OCI-LY1 (cell line): ENCODE data around the gene ARL8A.

Source experiments
- H2AFZ ChIP-seq: fragments of 200-600 bp; sonication (generic), shearing (Covaris generic); 2 replicates; pipeline ENCODE4 v1.6.0; 2014; ENCODE audit warnings: antibody characterized with exemption, mild to moderate bottlenecking, low read length
- H3F3A ChIP-seq: fragments of 200-600 bp; sonication (generic), shearing (Covaris generic); 2 replicates; pipeline ENCODE4 v1.6.0; 2014; ENCODE audit warnings: mild to moderate bottlenecking, antibody characterized with exemption, low read length, moderate library complexity; ENCODE audit not compliant: insufficient read depth
- H3K27ac ChIP-seq: fragments of 200-600 bp; sonication (generic); 2 replicates; pipeline ENCODE4 v1.5.1; 2014; ENCODE audit warnings: low read length, mixed run types, mild to moderate bottlenecking, low read depth; ENCODE audit not compliant: poor library complexity, severe bottlenecking
- H3K27me3 ChIP-seq: fragments of 200-600 bp; sonication (generic); 2 replicates; pipeline ENCODE4 v1.6.0; 2014; ENCODE audit warnings: antibody characterized with exemption, mild to moderate bottlenecking, low read length, moderate library complexity; ENCODE audit not compliant: insufficient read depth
- H3K36me3 ChIP-seq: fragments of 200-600 bp; sonication (generic); 2 replicates; pipeline ENCODE4 v1.6.1; 2014; ENCODE audit warnings: mild to moderate bottlenecking, antibody characterized with exemption, low read length, moderate library complexity, mixed read lengths; ENCODE audit not compliant: insufficient read depth
- H3K4me1 ChIP-seq: fragments of 200-600 bp; sonication (generic); 2 replicates; pipeline ENCODE4 v1.5.1; 2014; ENCODE audit warnings: mild to moderate bottlenecking, low read length, moderate library complexity; ENCODE audit not compliant: insufficient read depth, severe bottlenecking
- H3K4me2 ChIP-seq: fragments of 200-600 bp; sonication (generic), shearing (Covaris generic); 2 replicates; pipeline ENCODE4 v1.6.1; 2014; ENCODE audit warnings: low read length
- H3K4me3 ChIP-seq: fragments of 200-600 bp; sonication (generic); 2 replicates; pipeline ENCODE4 v1.5.1; 2014; ENCODE audit warnings: low read length, low read depth, mild to moderate bottlenecking, mixed read lengths; ENCODE audit not compliant: poor library complexity, severe bottlenecking
- H3K79me2 ChIP-seq: fragments of 200-600 bp; shearing (Covaris generic); 2 replicates; pipeline ENCODE4 v1.6.1; 2016; ENCODE audit warnings: mixed run types, low read length, mixed read lengths; ENCODE audit not compliant: insufficient read depth
- H3K9ac ChIP-seq: fragments of 200-600 bp; sonication (generic), shearing (Covaris generic); 2 replicates; pipeline ENCODE4 v1.6.1; 2014; ENCODE audit warnings: mild to moderate bottlenecking, low read length, mixed read lengths
- H3K9me2 ChIP-seq: fragments of 200-600 bp; sonication (generic), shearing (Covaris generic); 2 replicates; pipeline ENCODE4 v1.6.1; 2014; ENCODE audit warnings: low read depth, mild to moderate bottlenecking, low read length, mixed read lengths
- H3K9me3 ChIP-seq: fragments of 200-600 bp; shearing (Covaris generic); 2 replicates; pipeline ENCODE4 v1.6.1; 2014; ENCODE audit warnings: low read length, mixed read lengths
- H4K20me1 ChIP-seq: fragments of 200-600 bp; sonication (generic), shearing (Covaris generic); 2 replicates; pipeline ENCODE4 v1.6.0; 2016; ENCODE audit warnings: mild to moderate bottlenecking, low read length; ENCODE audit not compliant: insufficient read depth
- EZH2 ChIP-seq: fragments of 200-600 bp; sonication (generic), shearing (Covaris generic); IDR thresholded peaks from 2 replicates; pipeline ENCODE4 v1.8.0; 2017; ENCODE audit warnings: borderline replicate concordance, mixed run types, mild to moderate bottlenecking, antibody characterized with exemption, low read length, moderate library complexity, mixed read lengths
- TF ChIP-seq, protein P1 (sequence below): fragments of 200-600 bp; sonication (generic), shearing (Covaris generic); IDR thresholded peaks from 2 replicates; pipeline ENCODE4 v1.5.1; 2017; ENCODE audit warnings: mild to moderate bottlenecking, antibody characterized with exemption, low read length, moderate library complexity, mixed read lengths

The ARL8A gene

GRCh38 chr1:202150187-202150586 lies 5.7 kb upstream of the ARL8A start:
- TF ChIP-seq, protein P1, sequence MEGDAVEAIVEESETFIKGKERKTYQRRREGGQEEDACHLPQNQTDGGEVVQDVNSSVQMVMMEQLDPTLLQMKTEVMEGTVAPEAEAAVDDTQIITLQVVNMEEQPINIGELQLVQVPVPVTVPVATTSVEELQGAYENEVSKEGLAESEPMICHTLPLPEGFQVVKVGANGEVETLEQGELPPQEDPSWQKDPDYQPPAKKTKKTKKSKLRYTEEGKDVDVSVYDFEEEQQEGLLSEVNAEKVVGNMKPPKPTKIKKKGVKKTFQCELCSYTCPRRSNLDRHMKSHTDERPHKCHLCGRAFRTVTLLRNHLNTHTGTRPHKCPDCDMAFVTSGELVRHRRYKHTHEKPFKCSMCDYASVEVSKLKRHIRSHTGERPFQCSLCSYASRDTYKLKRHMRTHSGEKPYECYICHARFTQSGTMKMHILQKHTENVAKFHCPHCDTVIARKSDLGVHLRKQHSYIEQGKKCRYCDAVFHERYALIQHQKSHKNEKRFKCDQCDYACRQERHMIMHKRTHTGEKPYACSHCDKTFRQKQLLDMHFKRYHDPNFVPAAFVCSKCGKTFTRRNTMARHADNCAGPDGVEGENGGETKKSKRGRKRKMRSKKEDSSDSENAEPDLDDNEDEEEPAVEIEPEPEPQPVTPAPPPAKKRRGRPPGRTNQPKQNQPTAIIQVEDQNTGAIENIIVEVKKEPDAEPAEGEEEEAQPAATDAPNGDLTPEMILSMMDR = no peak
- no peak for TF ChIP-seq EZH2
- H3K9me3 ChIP-seq = no peaks in the 10 kb centered on the region
- H3K4me3 ChIP-seq = no peak overlapping the region
- H2AFZ ChIP-seq = no peak overlapping the region
- peaks cover 11% of the 10 kb centered on the region for H3K4me1 ChIP-seq
- H3K27me3 ChIP-seq = no peaks in the 10 kb centered on the region
- H3K36me3 ChIP-seq = peaks cover 83% of the 10 kb centered on the region
- H3K27ac ChIP-seq = no peak overlapping the region
- H3K79me2 ChIP-seq = no peaks in the 10 kb centered on the region
- no peaks in the 10 kb centered on the region for H4K20me1 ChIP-seq
- no peaks in the 10 kb centered on the region for H3K9me2 ChIP-seq
- H3F3A ChIP-seq = no peaks in the 10 kb centered on the region
- H3K9ac ChIP-seq = no peak overlapping the region
- no peak overlapping the region for H3K4me2 ChIP-seq

GRCh38 chr1:202149566-202149965 lies 5.0 kb upstream of the ARL8A start:
- Histone ChIP-seq H3K27ac (no peak overlapping the region), H3K4me3 (no peak overlapping the region), H3K79me2 (no peaks in the 10 kb centered on the region), H2AFZ (no peak overlapping the region), H3K4me1 (peaks cover 11% of the 10 kb centered on the region), H3K9ac (no peak overlapping the region), H3K4me2 (no peak overlapping the region), H3K9me2 (no peaks in the 10 kb centered on the region), H3K9me3 (no peaks in the 10 kb centered on the region), H3K27me3 (no peaks in the 10 kb centered on the region), H3F3A (no peaks in the 10 kb centered on the region), H4K20me1 (no peaks in the 10 kb centered on the region), H3K36me3 (peaks cover 77% of the 10 kb centered on the region)
- TF ChIP-seq, protein P1 = no peak
- TF ChIP-seq EZH2 = no peak

GRCh38 chr1:202148391-202148790 lies 3.9 kb upstream of the ARL8A start:
- TF ChIP-seq, protein P1 = no peak
- TF ChIP-seq EZH2 = no peak
- H3K4me3 ChIP-seq = no peak overlapping the region
- H3F3A ChIP-seq = no peaks in the 10 kb centered on the region
- H3K27ac ChIP-seq = no peak overlapping the region
- H2AFZ ChIP-seq = no peak overlapping the region
- H3K36me3 ChIP-seq = peaks cover 65% of the 10 kb centered on the region
- no peak overlapping the region for H3K4me2 ChIP-seq
- H3K4me1 ChIP-seq = peaks cover 10% of the 10 kb centered on the region
- H3K9me3 ChIP-seq = no peaks in the 10 kb centered on the region
- no peak overlapping the region for H3K9ac ChIP-seq
- no peaks in the 10 kb centered on the region for H4K20me1 ChIP-seq
- H3K9me2 ChIP-seq = no peaks in the 10 kb centered on the region
- H3K79me2 ChIP-seq = peaks cover 3% of the 10 kb centered on the region; the same call in 1 of the 2 replicates
- no peaks in the 10 kb centered on the region for H3K27me3 ChIP-seq
